HG02840 (cell line): ENCODE data around the gene ARHGAP31.

Source experiments
- ATAC-seq: cut with Tn5 transposase; IDR thresholded peaks from one replicate; pipeline ENCODE4 v1.9.1; 2021; ENCODE audit warnings: mild to moderate bottlenecking, moderate library complexity, moderate number of reproducible peaks; ENCODE audit not compliant: unreplicated experiment, low FRiP score

The ARHGAP31 gene

DNA sequence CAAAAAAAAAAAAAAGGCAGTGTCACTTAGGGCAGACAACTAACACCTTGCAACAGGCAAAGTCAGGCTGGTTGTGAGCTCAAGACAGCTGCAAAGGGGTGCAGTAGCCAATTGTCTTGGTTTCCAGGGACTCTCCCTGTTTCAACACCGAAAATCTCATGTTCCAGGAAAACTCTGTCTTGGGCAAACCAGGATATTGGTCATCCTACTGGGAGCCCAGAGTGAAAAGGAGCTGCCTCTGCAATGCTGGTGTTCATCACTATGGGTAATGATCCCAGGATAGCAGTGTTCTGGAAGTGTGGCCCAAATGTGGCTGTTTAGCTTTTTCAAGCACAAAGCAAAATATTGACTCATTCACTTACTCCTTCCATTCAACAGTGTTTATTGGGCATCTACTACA, 82.6 kb downstream of the ARHGAP31 start:
- ATAC-seq = no peak

DNA sequence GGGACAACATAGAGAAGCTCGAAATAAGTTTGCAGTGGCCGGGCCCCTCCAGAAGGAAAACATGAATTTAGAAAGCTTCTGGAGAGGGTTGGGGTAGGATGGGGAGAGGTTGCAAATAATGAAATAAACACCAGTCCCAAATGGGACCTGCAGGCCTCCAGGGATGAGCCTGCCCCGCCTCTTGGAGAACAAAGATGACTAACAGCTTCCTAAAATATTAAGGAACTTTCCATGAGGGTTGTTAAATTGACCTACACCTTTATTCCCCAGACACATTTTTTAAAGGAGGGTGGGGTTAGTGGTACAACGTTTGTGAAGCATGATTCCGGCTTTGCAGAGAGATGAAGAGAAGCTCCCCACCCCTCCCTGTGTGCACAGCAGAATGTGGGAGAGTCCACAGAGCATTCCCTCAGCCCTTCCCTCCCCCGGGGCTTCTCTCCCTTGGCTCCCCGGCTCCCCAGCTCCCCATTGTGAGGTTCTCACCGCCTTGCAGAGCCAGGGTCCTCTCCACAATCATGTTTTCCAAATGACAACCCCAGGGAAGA, 84.1 kb downstream of the ARHGAP31 start:
- ATAC-seq = no peak

DNA sequence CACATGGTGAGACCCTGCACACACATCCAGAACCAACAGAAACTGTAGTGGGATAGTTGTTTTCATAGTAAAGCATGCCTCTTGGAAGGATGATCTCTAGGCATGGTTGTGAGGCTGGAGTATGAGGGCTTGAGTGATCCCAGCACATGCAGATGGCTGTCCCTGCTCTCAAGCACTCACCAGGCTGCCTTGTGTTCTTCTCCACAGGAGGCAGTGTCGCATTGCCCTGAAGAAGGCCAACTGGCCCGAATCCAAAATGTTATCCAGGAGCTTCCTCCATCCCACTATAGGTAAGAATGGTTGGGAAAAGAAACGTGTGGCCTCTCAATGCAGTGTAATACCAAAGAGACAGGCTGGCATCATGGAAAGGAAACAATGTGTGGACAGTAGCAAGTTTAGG, 86.5 kb downstream of the ARHGAP31 start:
- ATAC-seq = no peak

DNA sequence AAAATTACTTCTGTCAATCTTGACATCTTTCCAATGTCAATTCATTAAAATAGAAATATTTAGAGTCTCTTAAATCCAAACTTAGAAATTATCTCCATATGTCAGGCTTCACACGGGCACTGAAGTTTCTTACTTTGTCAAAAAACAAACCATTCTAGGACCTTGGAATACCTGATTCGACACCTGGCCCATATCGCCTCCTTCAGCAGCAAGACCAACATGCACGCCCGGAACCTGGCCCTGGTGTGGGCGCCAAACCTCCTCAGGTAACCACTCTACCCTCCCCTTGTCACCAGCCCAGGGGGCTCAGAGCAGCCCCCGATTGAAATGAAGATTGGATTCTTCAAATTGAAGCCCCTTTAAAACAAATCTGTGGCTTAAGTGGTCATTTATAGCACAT, 88.0 kb downstream of the ARHGAP31 start:
- no peak for ATAC-seq

DNA sequence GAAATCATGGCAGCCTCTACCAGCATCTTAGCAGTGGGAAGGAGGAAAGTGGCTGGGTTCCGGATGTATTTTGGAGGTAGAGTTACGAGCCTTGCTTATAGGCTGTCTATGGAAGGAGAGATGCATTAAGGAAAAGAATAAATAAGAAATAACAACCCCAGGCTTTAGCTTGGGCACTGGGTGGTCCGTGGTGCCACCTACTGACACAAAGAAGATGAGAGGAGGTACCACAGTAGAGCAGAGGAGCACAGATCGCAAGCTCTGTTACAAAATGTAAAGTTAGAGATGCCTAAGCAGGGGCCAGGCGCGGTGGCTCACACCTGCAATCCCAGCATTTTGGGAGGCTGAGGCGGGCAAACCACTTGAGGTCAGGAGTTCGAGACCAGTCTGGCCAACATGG, 94.4 kb downstream of the ARHGAP31 start:
- no peak for ATAC-seq

DNA sequence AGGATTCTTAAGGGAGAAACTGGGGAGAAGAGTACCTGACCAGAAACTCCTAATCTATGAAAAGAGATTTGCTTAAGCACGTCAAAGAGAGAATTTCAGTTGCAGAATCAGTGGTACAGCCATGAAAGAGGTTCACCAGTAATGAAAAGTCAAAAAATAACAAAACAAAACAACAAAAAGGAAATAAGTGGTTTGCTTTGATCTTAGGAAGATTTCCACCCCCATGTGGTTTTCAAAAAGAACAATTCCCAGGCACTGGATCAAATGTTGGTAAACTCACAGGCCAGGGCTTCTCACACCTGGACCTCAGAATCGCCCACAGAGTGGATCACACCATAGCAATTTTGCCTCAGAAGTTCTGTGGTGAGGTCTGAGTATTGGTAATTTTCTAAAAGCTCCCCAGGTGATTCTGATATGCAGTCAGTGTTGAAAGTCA, 101.8 kb downstream of the ARHGAP31 start:
- ATAC-seq = peak; percentile 69

DNA sequence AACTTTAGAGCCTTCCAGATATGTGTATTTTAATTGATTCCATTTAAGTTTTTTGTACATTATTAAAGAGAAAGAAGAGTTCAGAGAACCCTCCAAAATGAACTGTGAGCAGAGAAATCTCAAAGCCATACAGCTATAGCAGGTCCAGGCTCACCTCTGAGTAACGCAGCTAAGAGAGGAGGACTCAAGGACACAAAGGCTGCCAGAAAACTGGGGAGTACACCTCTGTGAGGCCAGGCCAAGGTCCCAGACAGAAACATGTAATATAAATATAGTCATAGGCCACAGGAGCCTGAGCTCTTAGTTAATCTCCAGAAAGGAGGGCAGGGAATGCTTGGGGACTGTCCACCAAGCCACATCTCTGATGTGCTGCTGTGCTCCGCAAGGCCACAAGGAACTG, 102.7 kb downstream of the ARHGAP31 start:
- no peak for ATAC-seq

DNA sequence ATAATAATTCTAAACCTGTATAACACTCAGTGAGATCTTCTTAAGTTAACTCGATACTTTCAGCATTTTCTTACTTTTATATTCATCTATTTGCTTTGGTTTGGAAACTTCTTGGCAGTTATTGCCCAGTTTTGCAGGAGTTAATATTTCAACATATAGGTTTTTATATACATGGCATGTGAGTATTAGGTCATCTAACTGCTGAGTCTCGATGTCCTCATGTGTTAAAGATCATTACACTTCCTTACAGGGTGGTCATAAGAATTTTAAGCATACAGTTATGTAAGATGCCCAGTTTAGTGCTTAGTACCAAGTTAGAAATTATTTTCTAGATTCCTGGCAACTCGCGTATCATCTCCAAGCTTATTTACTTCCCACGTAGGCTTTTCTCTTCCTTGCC, 106.3 kb downstream of the ARHGAP31 start:
- ATAC-seq = no peak

DNA sequence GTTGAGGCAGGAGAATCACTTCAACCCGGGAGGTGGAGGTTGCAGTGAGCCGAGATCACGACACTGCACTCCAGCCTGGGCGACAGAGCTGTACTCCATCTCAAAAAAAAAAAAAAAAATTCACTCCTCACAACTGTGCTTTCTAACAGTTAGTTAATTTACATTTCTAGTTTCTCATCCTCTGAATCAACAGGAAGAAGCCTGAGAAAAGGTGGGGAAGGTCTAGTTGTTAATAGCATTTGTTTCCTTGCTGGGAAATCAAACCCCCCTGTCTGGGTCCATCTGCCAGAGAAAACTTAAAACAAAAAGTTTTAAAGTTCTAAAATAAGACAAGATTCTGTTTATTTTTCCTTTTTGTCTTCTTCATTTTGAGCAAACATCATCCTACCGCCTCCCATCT, 106.9 kb downstream of the ARHGAP31 start:
- no peak for ATAC-seq

DNA sequence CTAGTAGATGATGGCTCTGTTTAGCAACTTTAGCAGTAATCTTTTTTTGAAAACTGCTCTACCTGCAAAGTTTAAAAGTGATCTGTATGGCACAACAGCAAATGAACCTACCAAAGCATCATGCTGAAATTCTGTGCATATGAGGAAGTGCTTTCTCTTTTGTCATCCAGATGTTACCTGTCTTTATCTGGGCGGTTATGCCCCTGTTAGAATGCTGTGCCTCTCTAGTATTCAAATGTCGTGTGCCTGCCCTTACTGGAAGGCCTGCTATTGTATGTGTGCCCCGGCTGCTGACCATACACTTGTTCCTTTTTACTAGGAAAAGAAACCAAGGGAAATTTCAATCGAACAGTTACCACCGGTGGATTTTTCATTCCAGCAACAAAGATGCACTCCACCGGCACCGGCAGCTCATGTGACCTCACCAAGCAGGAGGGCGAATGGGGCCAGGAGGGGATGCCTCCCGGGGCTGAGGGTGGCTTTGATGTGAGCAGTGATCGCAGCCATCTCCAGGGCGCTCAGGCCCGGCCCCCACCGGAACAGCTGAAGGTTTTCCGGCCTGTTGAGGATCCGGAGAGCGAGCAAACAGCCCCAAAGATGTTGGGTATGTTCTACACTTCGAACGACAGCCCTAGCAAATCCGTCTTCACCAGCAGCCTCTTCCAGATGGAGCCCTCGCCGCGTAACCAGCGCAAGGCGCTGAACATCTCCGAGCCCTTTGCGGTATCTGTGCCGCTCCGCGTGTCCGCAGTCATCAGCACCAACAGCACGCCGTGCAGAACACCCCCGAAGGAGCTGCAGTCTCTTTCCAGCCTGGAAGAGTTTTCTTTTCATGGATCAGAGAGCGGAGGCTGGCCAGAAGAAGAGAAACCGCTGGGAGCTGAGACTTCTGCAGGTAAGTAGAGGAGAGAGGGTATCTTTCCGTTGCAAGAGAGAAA, 107.6 kb downstream of the ARHGAP31 start:
- no peak for ATAC-seq

DNA sequence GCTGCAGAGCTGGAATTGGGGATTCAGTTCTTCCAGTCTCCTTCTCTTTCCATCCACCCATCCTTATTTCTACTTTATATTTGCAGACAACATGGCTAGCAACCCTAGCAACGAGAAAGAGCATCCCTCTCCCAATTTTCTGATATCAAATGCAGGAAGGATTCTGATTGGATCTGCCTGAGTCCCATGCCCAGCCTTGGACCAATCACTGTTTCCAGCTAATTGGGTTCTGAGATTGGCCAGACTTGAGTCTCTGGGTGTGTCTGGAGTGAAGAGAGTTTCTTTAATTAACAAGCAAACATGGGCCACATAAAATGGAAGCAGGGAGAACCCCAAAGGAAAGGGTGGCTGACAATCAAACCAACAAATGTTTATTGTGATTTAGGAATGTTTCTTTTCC, 108.6 kb downstream of the ARHGAP31 start:
- ATAC-seq = no peak

DNA sequence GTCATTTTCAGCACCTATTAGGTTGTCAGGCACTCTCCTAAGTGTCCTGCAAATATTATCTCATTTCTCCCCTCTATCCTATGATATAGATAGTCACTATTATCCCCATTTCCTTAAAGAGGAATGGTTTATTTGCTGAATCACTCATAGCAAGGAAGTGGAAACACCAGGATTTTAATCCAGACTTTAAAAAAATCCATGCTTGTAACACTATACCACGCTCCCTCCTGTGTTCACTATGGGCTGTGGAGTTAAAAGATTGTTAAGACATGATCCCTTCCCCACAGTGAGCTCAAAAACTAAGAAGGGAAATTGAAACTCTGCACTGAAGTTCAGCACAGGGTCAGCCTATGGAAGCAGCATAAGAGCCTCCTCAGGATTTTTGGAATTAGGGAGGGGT, 109.0 kb downstream of the ARHGAP31 start:
- ATAC-seq = no peak

DNA sequence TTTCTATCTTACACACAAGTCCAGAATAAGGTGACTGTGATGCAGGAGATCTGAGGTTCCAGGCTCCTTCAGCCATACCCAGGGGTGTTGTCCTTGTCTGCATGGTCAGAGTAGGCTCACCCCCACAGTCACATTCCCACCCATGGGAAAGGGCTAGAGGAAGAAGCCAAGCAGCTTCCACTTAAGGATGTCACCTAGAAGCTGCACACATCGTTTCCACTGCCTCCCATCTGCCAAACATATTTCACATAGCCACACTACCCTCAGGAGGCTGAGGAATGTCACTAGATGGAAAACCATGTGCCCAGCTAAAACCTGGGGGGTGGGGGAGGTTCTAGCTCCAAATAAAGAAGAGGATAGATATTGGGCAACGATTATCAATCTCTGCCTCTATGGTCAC, 111.1 kb downstream of the ARHGAP31 start:
- ATAC-seq = no peak

DNA sequence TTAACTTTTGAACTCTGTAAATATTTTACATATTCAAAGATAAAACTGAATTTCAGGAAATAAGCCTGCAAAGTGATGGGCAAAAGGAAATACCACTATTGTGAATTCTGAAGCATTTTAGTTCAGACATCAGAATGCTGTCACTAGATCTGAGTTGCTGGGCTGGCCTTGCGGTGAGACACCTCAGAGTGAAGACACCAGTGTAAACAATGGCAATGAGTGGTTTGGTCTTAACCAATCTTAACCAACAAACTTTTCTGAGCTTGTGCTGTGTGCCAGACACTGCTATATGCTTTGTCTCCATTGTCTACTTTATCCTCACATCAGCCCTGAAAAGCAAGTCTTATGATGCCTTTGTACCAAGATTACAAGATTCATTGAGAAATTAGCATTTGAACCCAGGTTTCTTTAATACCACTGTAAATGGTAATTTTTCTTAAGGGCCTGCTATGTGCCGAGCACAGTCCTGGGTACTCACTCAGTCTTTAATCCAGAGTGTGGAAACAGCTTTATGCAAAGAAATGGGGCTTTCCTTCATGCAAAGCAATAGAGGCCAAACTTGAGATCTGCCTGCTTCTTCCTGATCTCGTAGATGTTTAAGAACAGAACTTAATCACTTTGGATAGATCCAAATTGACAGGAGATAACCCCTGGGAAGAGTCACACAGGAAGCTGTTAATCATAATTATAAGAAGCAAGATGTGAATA, 114.2 kb downstream of the ARHGAP31 start:
- ATAC-seq = no peak

DNA sequence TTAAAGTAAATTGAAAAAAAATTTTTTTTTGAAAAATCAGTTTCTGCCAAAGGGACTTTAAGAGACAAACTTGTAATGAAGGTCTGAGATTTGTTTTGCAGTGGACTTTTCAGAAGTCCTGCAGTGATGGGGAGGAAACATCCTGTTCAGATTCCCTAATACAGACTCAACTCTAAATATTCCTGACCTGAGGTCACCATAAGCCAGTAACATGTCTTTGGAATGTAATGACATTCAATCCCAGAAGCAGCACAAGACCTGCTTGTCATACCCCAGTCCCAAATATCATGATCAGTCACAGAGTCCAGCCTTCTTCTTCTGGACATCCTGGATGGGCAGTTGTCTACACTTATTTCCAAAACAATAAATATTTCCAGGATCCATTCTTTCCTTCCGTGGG, 115.7 kb downstream of the ARHGAP31 start:
- ATAC-seq = no peak

DNA sequence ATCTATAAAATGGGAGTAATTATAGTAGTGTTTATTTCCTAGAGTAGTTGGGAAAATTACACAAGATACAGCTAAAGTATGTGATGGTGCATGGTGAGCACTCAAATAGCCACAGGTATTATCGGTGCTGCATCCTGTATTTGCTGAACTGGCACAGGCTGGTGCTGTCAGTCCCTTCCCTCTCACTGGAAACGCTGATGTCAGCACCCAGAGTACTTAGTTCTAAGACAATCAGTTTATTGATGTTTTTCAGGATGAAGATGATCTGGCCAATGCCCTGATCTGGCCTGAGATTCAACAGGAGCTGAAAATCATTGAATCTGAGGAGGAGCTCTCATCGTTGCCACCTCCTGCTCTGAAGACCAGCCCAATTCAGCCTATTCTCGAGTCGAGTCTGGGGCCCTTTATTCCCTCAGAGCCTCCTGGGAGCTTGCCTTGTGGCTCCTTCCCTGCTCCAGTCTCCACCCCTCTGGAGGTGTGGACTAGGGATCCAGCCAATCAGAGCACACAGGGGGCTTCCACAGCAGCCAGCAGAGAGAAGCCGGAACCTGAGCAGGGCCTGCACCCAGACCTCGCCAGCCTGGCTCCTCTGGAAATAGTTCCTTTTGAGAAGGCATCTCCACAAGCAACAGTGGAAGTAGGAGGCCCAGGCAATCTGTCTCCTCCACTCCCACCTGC, 119.6 kb downstream of the ARHGAP31 start:
- ATAC-seq = no peak

DNA sequence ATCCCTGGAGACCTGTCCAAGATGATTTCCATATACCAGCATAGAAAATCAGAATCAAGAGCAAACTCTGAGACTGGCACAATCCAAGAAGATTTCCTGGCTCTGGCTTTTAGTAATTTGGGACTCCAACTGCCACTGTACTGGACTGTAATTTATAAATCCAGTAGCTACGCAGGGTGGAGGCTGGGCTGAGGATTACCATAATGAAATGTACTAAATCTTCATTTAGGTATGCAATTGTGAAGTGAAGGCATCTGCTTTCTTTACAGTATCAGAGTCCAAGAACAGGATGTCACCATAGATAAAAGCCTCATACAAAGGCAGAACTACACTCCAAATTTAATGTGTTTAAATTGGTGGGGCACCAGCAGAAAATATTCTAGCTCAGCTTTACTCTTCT, 122.7 kb downstream of the ARHGAP31 start:
- no peak for ATAC-seq

DNA sequence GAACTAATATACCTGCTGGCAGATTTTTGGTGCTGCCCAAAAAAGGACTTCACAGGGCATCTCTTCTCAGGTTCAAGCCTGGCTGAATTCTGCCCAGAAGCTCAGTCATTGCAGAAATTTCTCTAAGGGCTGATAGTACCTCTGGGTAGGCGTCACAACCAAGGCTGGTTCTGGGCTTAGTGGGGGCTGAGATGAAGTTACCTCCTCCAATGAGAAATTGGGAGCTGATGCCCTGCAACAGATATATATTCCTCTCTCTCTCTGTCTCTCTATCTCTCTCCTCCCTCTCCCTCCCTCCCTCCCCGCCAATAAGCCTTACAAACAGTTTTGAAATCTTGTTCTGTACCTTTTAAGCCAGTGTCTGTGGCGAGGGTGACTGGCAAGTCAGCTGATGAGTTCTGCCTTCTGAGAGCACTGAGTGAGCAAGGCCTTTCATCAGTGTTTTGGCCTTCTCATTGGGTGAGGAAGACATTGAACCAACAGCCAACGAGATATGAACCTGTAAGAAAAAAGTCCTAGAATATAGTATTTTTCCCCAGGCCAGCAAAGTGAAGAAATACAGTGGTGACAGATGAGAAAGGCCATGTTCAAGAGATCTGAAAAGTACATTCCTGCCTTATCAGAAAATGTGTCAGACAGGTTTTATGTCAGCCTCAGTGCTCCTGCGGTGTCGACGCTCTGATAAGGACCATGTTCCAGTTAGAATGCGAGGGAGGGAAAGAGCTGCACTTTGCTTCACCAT, 123.8 kb downstream of the ARHGAP31 start:
- ATAC-seq = no peak

DNA sequence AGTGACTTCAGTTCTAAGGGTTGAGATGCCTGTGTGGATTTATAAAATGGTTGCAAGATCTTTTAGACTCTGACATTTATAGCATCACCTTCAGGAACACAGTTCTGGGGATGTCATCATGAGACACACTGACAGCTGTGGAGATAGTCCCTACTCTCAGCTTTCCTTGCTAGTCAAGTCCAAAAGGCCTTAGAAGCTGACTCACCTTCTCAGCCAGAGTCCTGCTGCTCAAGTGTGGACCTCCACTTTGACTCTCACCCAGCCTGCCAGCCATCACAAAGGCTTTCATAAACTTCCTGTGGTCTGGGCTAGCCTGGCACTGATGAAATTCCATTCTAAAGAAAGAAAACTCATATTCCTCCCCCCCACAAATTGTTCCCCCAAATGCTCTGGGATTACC, 124.5 kb downstream of the ARHGAP31 start:
- no peak for ATAC-seq

DNA sequence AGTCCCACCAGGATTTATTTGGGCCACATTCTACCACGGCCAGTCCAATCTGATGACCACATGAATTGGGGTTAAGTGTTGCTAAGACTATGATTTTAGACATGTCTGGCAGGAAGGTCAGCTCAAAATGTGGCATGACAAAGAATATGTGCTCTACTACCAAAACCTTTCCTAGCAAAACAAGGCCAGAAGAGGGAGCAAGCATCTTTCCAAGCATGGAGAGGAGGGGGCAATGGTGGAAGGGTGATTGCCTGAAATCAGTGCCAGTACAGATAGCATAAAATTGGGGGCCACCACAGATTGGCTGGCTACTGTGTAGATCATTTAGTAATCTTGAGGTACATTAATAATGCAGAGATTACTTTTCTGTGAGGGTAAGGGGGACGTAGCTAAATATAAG, 126.0 kb downstream of the ARHGAP31 start:
- no peak for ATAC-seq
